Measurements from ENCODE around the gene SCUBE2.

DNA sequence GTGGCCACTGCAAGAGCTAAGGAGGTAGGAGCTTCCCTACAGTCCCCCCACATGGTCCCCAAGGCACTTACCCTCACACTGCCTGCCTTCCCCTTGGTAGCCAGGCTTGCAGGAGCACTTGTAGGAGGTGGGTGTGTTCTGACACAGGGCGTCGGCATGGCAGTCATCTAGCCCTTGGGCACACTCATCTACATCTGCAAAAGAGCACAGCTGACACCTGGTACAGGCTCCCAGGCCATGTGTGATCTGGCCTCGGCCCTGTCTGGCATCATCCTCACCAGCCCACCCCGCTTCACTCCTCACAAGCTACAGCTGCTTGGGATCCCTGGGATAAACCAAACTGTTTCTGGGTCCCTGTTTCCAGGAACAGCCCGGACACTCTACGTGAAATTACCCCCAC is 1.8 kb downstream of the SCUBE2 start:
- TF ChIP-seq, protein P1, sequence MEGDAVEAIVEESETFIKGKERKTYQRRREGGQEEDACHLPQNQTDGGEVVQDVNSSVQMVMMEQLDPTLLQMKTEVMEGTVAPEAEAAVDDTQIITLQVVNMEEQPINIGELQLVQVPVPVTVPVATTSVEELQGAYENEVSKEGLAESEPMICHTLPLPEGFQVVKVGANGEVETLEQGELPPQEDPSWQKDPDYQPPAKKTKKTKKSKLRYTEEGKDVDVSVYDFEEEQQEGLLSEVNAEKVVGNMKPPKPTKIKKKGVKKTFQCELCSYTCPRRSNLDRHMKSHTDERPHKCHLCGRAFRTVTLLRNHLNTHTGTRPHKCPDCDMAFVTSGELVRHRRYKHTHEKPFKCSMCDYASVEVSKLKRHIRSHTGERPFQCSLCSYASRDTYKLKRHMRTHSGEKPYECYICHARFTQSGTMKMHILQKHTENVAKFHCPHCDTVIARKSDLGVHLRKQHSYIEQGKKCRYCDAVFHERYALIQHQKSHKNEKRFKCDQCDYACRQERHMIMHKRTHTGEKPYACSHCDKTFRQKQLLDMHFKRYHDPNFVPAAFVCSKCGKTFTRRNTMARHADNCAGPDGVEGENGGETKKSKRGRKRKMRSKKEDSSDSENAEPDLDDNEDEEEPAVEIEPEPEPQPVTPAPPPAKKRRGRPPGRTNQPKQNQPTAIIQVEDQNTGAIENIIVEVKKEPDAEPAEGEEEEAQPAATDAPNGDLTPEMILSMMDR (IDR thresholded peaks at IDR 0.05; ENCODE audit: low read depth, low read length) = no peak
- no peak for TF ChIP-seq POLR2A (IDR thresholded peaks at IDR 0.05; ENCODE audit: extremely low read depth, insufficient read length)
